Tibial nerve (tissue), 4 donors: ENCODE data around the gene OLFM4. TPM values are rescaled to one million over a fixed set of nuclear protein-coding genes. Genes with fewer than 3 reads are reported as not detected.

Experiments used
- DNase-seq, 2 donors: peaks; one replicate each; pipeline ENCODE4 v3.0.0-alpha.2; 2019; ENCODE audit warnings: low spot score in 2 of 2
- H3K27ac ChIP-seq, 4 donors: fragments of 200-600 bp; sonication (generic) in 3 of 4; one replicate each; pipeline ENCODE4 v1.5.1; 2017 to 2019; ENCODE audit warnings: mild to moderate bottlenecking in 1 of 4
- H3K27me3 ChIP-seq, 2 donors: fragments of 200-600 bp; sonication (generic) in 1 of 2; one replicate each; pipeline versions ENCODE4 v1.5.1 to v1.6.0; 2017 to 2019
- H3K36me3 ChIP-seq, 3 donors: fragments of 200-600 bp; sonication (generic); one replicate each; pipeline ENCODE4 v1.5.1; 2018 to 2019
- H3K4me1 ChIP-seq, 4 donors: fragments of 200-600 bp; sonication (generic) in 3 of 4; one replicate each; pipeline ENCODE4 v1.5.1; 2017 to 2019
- H3K4me3 ChIP-seq, 4 donors: fragments of 200-600 bp; sonication (generic) in 3 of 4; one replicate each; pipeline ENCODE4 v1.5.1; 2017 to 2019; ENCODE audit warnings: mild to moderate bottlenecking in 1 of 4, moderate library complexity in 1 of 4
- H3K9me3 ChIP-seq, 4 donors: fragments of 200-600 bp; sonication (generic) in 3 of 4; one replicate each; pipeline ENCODE4 v1.5.1; 2017 to 2019
- CTCF ChIP-seq, 5 experiments: fragments of 200-600 bp in 3 of 5; fragments of 450-650 bp in 2 of 5; sonication (generic) in 3 of 5; IDR thresholded peaks; one replicate each; pipeline ENCODE4 v1.5.1; 2016 to 2019; ENCODE audit warnings: antibody characterized with exemption in 5 of 5, mild to moderate bottlenecking in 3 of 5, moderate library complexity in 2 of 5
- EP300 ChIP-seq, 2 donors: sonication (generic); formaldehyde crosslinking; IDR thresholded peaks; one replicate each; pipeline ENCODE4 v1.6.1; 2017; ENCODE audit warnings: antibody characterized with exemption in 2 of 2, mild to moderate bottlenecking in 1 of 2
- POLR2A ChIP-seq, 2 donors: fragments of 450-650 bp; IDR thresholded peaks; one replicate each; pipeline ENCODE4 v1.6.1; 2017; ENCODE audit warnings: antibody characterized with exemption in 2 of 2, mild to moderate bottlenecking in 2 of 2, moderate library complexity in 2 of 2
- WGBS, 2 donors: methylation state at CpG; one replicate each; pipeline ENCODE4 v1.1.5; 2018; 5-methylcytosine and 5-hydroxymethylcytosine counted together
- total RNA-seq, 4 donors: library from RNA; depleted of rRNA; stranded (reverse); fragments of >200 nt; gene quantifications; one replicate each; pipeline ENCODE4 v1.1.0, GENCODE V29; 2016

Gene OLFM4
- total RNA-seq, 4 donors from 2014 or later, result 0.90 to 2.0 (median 1.4) TPM

GRCh38 chr13:53014495-53015443, 13.8 kb upstream of the OLFM4 start:
- no peaks in the 10 kb centered on the region for H3K9me3 ChIP-seq
- H3K27ac ChIP-seq, result no peak overlapping the region
- H3K36me3 ChIP-seq, result no peaks in the 10 kb centered on the region
- WGBS, 2 donors, result 76 to 83% methylated on average over 7 to 8 of the region's 8 CpGs
- no peaks in the 10 kb centered on the region for H3K4me1 ChIP-seq
- no peaks in the 10 kb centered on the region for H3K27me3 ChIP-seq
- H3K4me3 ChIP-seq, result no peak overlapping the region
- no peak for DNase-seq
- no peak for TF ChIP-seq CTCF (IDR thresholded peaks at IDR 0.05)
- TF ChIP-seq EP300 (IDR thresholded peaks at IDR 0.05), result no peak
- no peak for TF ChIP-seq POLR2A (IDR thresholded peaks at IDR 0.05)

- H3K36me3 ChIP-seq, result no peaks in the 10 kb centered on the region
- WGBS, 2 donors, result 78 to 82% methylated on average over 6 of the region's 6 CpGs
These were observed 12.6 kb upstream of the OLFM4 start for GRCh38 chr13:53015971-53016370.

GRCh38 chr13:53017433-53017970, 11.1 kb upstream of the OLFM4 start:
- TF ChIP-seq EP300 (IDR thresholded peaks at IDR 0.05) (no peak), POLR2A (IDR thresholded peaks at IDR 0.05) (no peak), CTCF (IDR thresholded peaks at IDR 0.05) (no peak)
- no peaks in the 10 kb centered on the region for H3K4me1 ChIP-seq
- H3K27ac ChIP-seq, result no peak overlapping the region
- no peak for DNase-seq
- H3K9me3 ChIP-seq, result no peaks in the 10 kb centered on the region
- no peaks in the 10 kb centered on the region for H3K27me3 ChIP-seq
- H3K4me3 ChIP-seq, result no peak overlapping the region
- 82 to 83% methylated on average over 5 of the region's 5 CpGs for WGBS, 2 donors
- no peaks in the 10 kb centered on the region for H3K36me3 ChIP-seq

More at GRCh38 chr13:53015971-53016370, 12.6 kb upstream of the OLFM4 start:
- TF ChIP-seq EP300 (IDR thresholded peaks at IDR 0.05) (no peak), CTCF (IDR thresholded peaks at IDR 0.05) (no peak), POLR2A (IDR thresholded peaks at IDR 0.05) (no peak)
- Histone ChIP-seq H3K27ac (no peak overlapping the region), H3K4me1 (no peaks in the 10 kb centered on the region), H3K9me3 (no peaks in the 10 kb centered on the region), H3K4me3 (no peak overlapping the region), H3K27me3 (no peaks in the 10 kb centered on the region)
- DNase-seq, result no peak

GRCh38 chr13:53018690-53019647, 9.6 kb upstream of the OLFM4 start:
- no peak for DNase-seq
- H3K27ac ChIP-seq, result no peak overlapping the region
- no peaks in the 10 kb centered on the region for H3K4me1 ChIP-seq
- no peaks in the 10 kb centered on the region for H3K9me3 ChIP-seq
- H3K27me3 ChIP-seq, result no peaks in the 10 kb centered on the region
- no peaks in the 10 kb centered on the region for H3K36me3 ChIP-seq
- WGBS, 2 donors, result 92% methylated on average over 4 of the region's 4 CpGs
- TF ChIP-seq POLR2A (IDR thresholded peaks at IDR 0.05) (no peak), CTCF (IDR thresholded peaks at IDR 0.05) (no peak), EP300 (IDR thresholded peaks at IDR 0.05) (no peak)
- no peak overlapping the region for H3K4me3 ChIP-seq
